Large intestine (tissue), 3 donors: ENCODE data around the gene MIA3. TPM values are rescaled to one million over a fixed set of nuclear protein-coding genes. Genes with fewer than 3 reads are reported as not detected.

Experiments
- DNase-seq, 2 donors: peaks; one replicate each; pipeline versions ENCODE4 v3.0.0 to v3.0.0-alpha.2; 2013
- H3K27ac ChIP-seq: one replicate; pipeline ENCODE4 v1.5.1; 2013; ENCODE audit warnings: low read length
- H3K27me3 ChIP-seq: 2 replicates; pipeline ENCODE4 v1.6.1; 2013; ENCODE audit warnings: low read length; ENCODE audit not compliant: control insufficient read depth, insufficient read depth
- H3K36me3 ChIP-seq: 2 replicates; pipeline ENCODE4 v1.6.1; 2013; ENCODE audit warnings: low read length; ENCODE audit not compliant: control insufficient read depth, insufficient read depth
- H3K4me1 ChIP-seq: one replicate; pipeline ENCODE4 v1.6.1; 2013; ENCODE audit warnings: low read length; ENCODE audit not compliant: control insufficient read depth, insufficient read depth
- H3K4me3 ChIP-seq: one replicate; pipeline ENCODE4 v1.5.1; 2013; ENCODE audit warnings: low read length
- H3K9me3 ChIP-seq: one replicate; pipeline ENCODE4 v1.6.1; 2013; ENCODE audit warnings: mild to moderate bottlenecking, low read depth, low read length, moderate library complexity; ENCODE audit not compliant: control insufficient read depth
- WGBS: methylation state at CpG from one replicate; pipeline ENCODE4 v1.1.5; 2013; ENCODE audit warnings: low lambda C conversion rate; ENCODE audit not compliant: insufficient coverage; 5-methylcytosine and 5-hydroxymethylcytosine counted together
- polyA plus RNA-seq: library from polyadenylated mRNA; unstranded; fragments of 120-200 nt; gene quantifications from one replicate; pipeline ENCODE4 v1.2.1, GENCODE V29; 2013

The MIA3 gene
- polyA plus RNA-seq, 1 donor: 60.1 TPM

DNA sequence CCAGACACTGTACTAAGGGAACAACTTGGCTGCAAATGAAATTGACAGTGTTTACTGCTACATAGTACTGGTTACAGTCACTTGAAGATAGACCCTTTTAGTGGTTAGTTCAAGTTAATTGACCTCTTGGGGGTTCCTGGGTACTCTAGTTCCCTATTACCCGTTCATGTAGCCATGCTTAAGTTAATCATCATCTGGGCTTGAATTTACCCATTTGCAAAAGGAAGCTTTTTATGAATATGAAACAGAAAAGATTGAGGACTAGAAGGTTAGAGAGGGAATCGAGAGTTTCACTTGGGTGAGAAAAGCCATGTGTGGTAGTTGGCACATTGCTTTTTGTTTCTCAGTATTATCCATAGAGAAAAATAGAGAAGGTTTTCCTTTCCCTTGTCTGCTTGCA is 2.7 kb downstream of the MIA3 start:
- H3K9me3 ChIP-seq: no peaks in the 10 kb centered on the region
- no peaks in the 10 kb centered on the region for H3K4me1 ChIP-seq
- 83% methylated on average over 1 of the region's 2 CpGs for WGBS
- H3K4me3 ChIP-seq: no peak overlapping the region
- H3K27me3 ChIP-seq: no peaks in the 10 kb centered on the region
- H3K36me3 ChIP-seq: peaks cover 10% of the 10 kb centered on the region
- no peak for DNase-seq
- H3K27ac ChIP-seq: no peak overlapping the region

DNA sequence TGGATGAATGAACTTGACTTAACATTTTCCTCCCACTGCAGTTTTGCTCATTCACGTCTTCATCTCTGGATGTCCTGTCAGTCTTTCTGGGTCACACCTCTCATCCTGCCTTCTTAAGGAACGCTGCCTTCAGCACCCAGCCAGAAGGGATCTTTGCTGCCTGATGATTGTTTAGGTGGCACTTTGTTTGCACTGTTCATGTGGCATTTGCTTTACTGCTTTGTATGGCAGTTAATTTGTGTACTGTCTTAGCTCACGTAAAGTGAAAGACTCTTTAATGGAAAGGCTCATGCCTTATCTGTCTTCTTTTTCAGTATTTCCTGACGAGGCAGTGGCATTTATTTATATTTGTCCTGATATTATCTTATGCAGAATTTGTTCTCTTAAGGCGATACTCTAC is 4.9 kb downstream of the MIA3 start:
- DNase-seq: no peak
- Histone ChIP-seq H3K9me3 (no peaks in the 10 kb centered on the region), H3K27ac (no peak overlapping the region), H3K36me3 (peaks cover 30% of the 10 kb centered on the region), H3K27me3 (no peaks in the 10 kb centered on the region), H3K4me1 (no peaks in the 10 kb centered on the region), H3K4me3 (no peak overlapping the region)
- 87% methylated on average over 3 of the region's 5 CpGs for WGBS

DNA sequence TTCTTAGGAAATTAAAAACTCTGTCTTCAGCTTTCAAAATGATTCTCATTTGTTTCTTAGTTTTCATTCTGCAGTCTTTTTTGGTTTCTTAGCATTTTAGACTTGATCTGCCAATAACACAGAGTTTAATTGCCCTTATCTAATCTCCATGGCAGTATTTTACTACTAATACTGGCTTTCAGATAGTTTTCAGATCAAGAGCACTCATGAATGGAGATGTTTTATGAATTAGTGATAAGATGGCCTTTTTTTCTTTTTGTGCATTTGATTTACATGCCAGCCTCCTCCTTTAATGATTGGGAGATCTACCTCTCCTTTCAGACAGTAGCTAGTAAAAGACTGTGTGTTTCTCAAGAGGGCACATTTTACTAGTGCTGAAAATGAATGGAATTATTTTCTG is 5.6 kb downstream of the MIA3 start:
- no peaks in the 10 kb centered on the region for H3K4me1 ChIP-seq
- DNase-seq: no peak
- H3K27me3 ChIP-seq: no peaks in the 10 kb centered on the region
- H3K9me3 ChIP-seq: no peaks in the 10 kb centered on the region
- no peak overlapping the region for H3K27ac ChIP-seq
- no peak overlapping the region for H3K4me3 ChIP-seq
- peaks cover 36% of the 10 kb centered on the region for H3K36me3 ChIP-seq

DNA sequence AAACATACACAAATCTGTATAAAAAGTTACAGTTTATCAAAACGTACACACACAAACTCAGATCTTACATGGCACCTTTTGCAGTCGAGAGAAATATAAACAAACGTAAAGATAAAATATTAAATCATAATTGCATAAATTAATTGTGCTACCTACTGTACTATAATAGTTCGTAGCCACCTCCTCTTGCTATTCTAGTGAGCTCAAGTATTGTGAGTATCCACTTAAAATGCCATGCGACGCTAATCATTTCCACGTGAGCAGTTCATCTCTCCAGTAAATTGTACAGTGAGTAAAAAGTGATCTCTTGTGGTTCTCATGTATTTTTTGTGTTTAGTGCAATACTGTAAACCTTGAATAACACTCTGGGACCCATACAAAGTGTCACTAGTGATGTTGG is 6.3 kb downstream of the MIA3 start:
- Histone ChIP-seq H3K4me1 (no peaks in the 10 kb centered on the region), H3K4me3 (no peak overlapping the region), H3K9me3 (no peaks in the 10 kb centered on the region), H3K36me3 (peaks cover 43% of the 10 kb centered on the region), H3K27me3 (no peaks in the 10 kb centered on the region), H3K27ac (no peak overlapping the region)
- WGBS: 100% methylated on average over 3 of the region's 7 CpGs
- no peak for DNase-seq

DNA sequence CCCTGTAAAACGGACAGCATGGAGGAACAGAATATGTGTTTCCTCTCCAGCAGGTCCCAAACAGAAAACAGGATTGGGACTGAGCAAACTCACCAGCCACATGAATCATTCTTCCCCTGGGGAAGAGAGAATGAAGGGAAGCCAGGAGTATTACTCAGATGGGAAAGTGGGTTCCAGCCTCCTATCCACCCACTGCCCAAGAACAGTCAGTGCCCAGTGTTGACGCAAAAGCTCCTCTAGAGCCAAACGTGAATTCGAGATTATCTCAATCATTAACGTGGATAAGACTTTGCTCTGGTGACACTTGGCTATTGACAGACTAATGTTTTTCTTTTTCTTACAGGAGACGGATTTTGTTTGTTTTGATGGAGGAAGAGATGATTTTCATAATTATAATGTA is 9.3 kb downstream of the MIA3 start:
- H3K4me1 ChIP-seq: no peaks in the 10 kb centered on the region
- no peak overlapping the region for H3K27ac ChIP-seq
- no peak overlapping the region for H3K4me3 ChIP-seq
- 80% methylated on average over 1 of the region's 6 CpGs for WGBS
- H3K27me3 ChIP-seq: no peaks in the 10 kb centered on the region
- H3K9me3 ChIP-seq: no peaks in the 10 kb centered on the region
- H3K36me3 ChIP-seq: peaks cover 66% of the 10 kb centered on the region
- DNase-seq: no peak

DNA sequence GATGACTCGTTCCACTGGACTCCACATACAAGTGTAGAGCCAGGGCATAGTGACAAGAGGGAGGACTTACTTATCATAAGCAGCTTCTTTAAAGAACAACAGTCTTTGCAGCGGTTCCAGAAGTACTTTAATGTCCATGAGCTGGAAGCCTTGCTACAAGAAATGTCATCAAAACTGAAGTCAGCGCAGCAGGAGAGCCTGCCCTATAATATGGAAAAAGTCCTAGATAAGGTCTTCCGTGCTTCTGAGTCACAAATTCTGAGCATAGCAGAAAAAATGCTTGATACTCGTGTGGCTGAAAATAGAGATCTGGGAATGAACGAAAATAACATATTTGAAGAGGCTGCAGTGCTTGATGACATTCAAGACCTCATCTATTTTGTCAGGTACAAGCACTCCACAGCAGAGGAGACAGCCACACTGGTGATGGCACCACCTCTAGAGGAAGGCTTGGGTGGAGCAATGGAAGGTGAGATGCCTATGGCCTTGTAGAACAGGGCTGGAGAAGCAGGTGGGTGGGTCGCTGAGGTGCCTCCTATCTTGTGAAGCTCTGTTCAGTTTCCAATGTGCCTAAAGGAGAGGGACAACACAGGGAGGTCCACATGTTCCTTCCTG is 12.1 kb downstream of the MIA3 start:
- H3K4me1 ChIP-seq: no peaks in the 10 kb centered on the region
- peaks cover 77% of the 10 kb centered on the region for H3K36me3 ChIP-seq
- no peak for DNase-seq
- H3K27me3 ChIP-seq: no peaks in the 10 kb centered on the region
- no peak overlapping the region for H3K4me3 ChIP-seq
- H3K27ac ChIP-seq: no peak overlapping the region
- no peaks in the 10 kb centered on the region for H3K9me3 ChIP-seq
- 100% methylated on average over 2 of the region's 7 CpGs for WGBS

DNA sequence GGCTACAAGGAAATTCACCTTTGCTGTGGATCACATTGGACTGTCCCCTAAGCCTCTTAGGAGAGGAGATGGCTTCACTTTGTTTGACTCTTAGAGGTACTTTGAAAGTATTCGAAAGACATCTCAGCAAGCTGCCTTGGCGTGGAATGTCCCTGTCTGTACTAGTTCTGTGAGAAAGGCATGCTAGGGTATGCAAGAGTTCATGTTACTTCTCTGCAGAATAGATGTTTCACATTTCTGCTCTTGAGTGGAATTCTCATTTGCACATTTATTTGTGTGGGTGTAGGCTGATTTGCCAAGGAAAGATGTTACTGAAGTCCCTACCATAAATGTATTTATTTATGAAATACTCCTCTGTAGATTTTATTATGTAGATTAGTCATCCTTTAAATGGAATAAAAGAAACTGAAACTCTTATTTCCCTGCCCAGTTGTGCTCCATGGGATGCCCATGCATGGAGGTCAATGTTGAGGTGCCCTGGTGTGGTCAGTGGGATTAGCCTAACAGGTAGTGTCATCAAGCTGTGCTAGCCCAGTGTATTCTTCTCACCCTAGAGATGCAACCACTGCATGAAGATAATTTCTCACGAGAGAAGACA is 13.8 kb downstream of the MIA3 start:
- no peak overlapping the region for H3K4me3 ChIP-seq
- WGBS: no CpG with 5 or more reads among the region's 3 CpGs
- H3K36me3 ChIP-seq: peaks cover 71% of the 10 kb centered on the region
- no peaks in the 10 kb centered on the region for H3K4me1 ChIP-seq
- H3K9me3 ChIP-seq: no peaks in the 10 kb centered on the region
- H3K27ac ChIP-seq: no peak overlapping the region
- DNase-seq: no peak
- no peaks in the 10 kb centered on the region for H3K27me3 ChIP-seq

DNA sequence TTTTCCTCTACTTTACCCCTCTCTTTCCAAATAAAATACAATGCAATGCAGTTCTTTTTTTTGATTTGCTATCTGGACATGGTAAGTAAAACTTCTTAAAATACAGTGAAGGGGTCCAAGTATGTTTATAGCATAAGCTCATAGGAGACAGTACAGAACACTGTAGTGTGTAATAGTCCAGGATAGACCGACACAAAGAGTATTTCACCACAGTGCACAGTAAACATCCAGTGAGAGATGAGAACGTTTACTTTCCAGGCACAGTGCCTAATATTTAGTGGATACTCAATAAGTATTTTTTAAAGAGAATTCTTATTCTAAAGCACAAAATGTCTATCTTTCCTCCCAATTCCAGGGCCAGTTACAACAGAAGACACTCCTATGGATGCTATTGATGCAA is 14.9 kb downstream of the MIA3 start:
- Histone ChIP-seq H3K4me1 (no peaks in the 10 kb centered on the region), H3K9me3 (no peaks in the 10 kb centered on the region), H3K4me3 (no peak overlapping the region), H3K27me3 (no peaks in the 10 kb centered on the region), H3K36me3 (peaks cover 62% of the 10 kb centered on the region), H3K27ac (no peak overlapping the region)
- DNase-seq: no peak
- no CpG with 5 or more reads among the region's 2 CpGs for WGBS

DNA sequence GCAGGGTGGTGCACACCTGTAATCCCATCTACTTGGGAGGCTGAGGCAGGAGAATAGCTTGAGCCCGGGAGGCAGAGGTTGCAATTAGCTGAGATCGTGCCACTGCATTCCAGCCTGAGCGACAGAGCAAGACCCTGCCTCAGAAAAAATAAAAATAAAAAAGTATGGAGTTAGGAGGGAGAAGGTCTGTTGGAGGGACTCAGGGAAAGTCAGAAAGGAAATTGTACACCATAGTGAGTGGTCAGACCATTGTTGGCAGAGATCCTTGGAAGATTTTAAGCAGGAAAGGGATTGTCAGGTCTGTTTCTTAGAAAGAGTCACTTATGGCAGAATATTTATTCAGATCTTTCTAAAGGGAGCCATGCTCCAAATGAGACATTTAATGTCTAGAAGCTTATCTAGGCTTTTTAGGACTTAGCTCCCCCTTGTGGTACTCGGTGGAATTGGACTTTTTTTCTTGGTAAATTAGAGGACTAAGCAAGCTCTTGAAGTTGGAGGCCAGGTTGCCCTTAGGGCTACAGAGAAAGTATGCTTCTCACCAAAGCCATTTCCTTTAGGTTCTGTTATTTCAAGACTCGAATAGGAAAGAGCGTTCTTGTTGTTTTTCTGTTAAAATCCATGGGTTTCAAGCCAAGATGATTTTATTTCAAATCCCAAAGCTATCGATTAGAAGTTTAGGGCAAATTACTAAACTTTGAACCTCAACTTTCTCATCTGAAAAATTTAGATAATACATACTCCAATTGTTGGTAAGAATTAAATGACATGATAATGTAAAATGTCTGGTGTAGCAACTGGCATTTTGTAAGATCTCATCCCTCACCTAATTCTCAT is 16.5 kb downstream of the MIA3 start:
- peaks cover 52% of the 10 kb centered on the region for H3K36me3 ChIP-seq
- DNase-seq: peak; percentile 72 to 74
- H3K27me3 ChIP-seq: no peaks in the 10 kb centered on the region
- no peaks in the 10 kb centered on the region for H3K9me3 ChIP-seq
- no peaks in the 10 kb centered on the region for H3K4me1 ChIP-seq
- no peak overlapping the region for H3K4me3 ChIP-seq
- no peak overlapping the region for H3K27ac ChIP-seq
- 50% methylated on average over 2 of the region's 7 CpGs for WGBS

DNA sequence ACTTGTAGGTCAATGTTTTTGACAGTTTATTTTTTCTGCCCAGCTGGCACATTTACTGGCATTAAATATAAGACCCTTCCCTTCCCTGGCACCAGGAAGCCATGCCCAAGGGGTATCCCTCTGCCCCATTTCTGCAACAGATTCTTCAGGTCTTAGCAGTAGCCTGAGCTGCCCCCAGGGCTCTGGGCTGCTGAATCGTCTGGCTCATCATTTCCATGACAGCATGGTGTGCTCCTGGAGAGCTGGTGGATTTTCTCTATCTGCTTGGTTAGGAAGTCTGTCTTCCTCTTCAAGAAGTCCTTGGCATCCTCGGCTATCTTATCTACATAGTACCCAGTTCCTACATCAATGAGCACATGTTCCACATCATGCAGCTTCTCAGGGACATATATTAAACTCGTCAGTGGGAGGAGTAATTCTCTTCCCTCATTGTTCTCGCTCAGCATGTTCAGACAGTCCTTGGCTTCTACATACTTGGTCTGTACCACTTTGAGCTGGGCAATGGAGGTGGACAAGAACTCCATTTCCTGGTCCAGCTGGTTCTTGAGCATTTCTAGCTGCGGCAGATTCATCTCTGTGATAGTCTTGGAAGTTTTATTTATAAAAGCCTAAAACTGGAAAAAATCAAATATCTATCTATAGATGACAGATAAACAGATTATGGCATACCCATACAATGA is 23.5 kb downstream of the MIA3 start:
- peaks cover 8% of the 10 kb centered on the region for H3K36me3 ChIP-seq
- no peak for DNase-seq
- H3K27ac ChIP-seq: no peak overlapping the region
- H3K4me3 ChIP-seq: no peak overlapping the region
- no peaks in the 10 kb centered on the region for H3K27me3 ChIP-seq
- H3K4me1 ChIP-seq: peaks cover 2% of the 10 kb centered on the region
- no CpG with 5 or more reads among the region's 5 CpGs for WGBS
- H3K9me3 ChIP-seq: no peaks in the 10 kb centered on the region
